ENCODE data around the gene ZNF536.

The ZNF536 gene

DNA sequence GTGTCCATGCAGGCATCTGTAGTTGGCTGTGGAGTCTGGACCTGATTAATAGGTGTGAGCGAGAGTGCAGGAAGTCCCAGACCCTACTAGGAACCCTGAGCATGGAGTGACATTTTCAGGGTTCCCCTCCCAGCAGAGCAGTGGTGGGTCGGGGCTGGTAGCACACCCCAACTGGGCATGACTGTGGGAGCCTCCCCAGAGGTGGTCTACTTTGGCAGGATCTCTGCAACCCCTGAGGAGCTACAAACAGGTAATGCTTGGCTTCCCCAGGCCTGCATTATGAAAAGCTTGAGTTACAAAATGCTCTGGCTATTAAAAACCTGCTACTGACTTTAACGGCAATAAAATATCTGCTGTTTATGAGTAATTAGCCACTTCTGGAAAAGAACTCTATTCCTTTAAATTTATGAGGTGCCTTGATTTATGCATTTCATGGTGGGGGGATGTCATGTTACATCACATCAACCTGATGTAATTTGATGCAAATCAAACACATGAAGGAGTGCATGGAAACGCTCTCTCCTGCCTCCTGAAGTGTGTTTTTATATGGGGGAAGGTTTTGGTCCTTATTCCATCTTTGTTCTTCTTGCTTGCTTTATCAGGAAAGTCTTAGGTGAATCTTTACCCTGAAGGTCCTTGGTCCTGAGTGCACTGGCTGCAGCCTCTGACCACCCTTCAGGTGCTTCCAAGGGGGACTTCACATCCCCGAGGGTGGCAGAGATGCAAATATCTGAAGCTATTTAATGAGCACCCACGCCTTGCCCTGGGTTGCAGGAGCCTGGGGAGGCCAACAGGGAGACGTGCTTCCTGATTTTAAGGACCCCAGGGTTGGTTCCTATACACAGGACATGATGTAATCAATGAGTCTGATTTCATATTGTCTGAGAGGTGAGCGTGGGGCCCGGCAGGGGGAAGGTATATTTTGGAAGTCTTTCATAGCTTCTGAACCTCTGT, 54.0 kb downstream of the ZNF536 start:
- TF ChIP-seq CTCF (IDR thresholded peaks at IDR 0.05; ENCODE audit: extremely low read depth, missing control alignments): no peak
- DNase-seq (ENCODE audit: low spot score): no peak

DNA sequence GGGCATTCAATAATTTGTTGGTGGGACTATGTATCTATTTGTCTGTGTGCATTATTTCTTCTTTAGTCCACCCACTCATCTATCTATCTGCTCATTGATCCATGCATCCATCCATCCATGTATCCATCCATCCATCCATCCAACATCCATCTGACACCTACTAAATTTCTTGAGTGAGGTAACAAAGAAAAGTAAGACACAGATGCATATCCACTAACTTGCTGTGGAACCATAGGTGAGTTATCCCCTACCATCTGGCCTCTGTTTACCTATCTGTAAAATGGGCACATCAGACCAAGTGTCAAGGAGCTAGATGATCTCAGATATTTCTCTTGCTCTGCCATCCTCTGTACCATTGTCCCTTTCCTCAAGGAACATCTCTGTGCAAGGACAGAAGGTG, 54.7 kb downstream of the ZNF536 start:
- no peak for TF ChIP-seq CTCF (IDR thresholded peaks at IDR 0.05; ENCODE audit: extremely low read depth, missing control alignments)
- no peak for DNase-seq (ENCODE audit: low spot score)

GRCh38 chr19:30428092-30428680, 56.0 kb downstream of the ZNF536 start:
- TF ChIP-seq CTCF (IDR thresholded peaks at IDR 0.05; ENCODE audit: extremely low read depth, missing control alignments): no peak

GRCh38 chr19:30428844-30429243, 56.7 kb downstream of the ZNF536 start:
- DNase-seq (ENCODE audit: low spot score): no peak

More at GRCh38 chr19:30428092-30428680, 56.0 kb downstream of the ZNF536 start:
- DNase-seq (ENCODE audit: low spot score): no peak

GRCh38 chr19:30430206-30430734, 58.1 kb downstream of the ZNF536 start:
- DNase-seq (ENCODE audit: low spot score): no peak
- TF ChIP-seq CTCF (IDR thresholded peaks at IDR 0.05; ENCODE audit: extremely low read depth, missing control alignments): no peak

More at GRCh38 chr19:30428844-30429243, 56.7 kb downstream of the ZNF536 start:
- TF ChIP-seq CTCF (IDR thresholded peaks at IDR 0.05; ENCODE audit: extremely low read depth, missing control alignments): no peak

GRCh38 chr19:30431591-30431990, 59.4 kb downstream of the ZNF536 start:
- TF ChIP-seq CTCF (IDR thresholded peaks at IDR 0.05; ENCODE audit: extremely low read depth, missing control alignments): no peak
- no peak for DNase-seq (ENCODE audit: low spot score)

Data from GM20000 (cell line).